ENCODE results near the gene AP3S2.
"Not testable (repeated sequence)": the region's sequence is repeated elsewhere in the genome, so short reads cannot be mapped to it uniquely, and the experiment has no call there.

The AP3S2 gene

GRCh38 chr15:89870688-89871288 is 23.0 kb downstream of the AP3S2 start:
- no peak for TF ChIP-seq CTCF (conservative IDR thresholded peaks at IDR 0.05; ENCODE audit: low read depth)
- CTCF ChIA-PET = interaction anchor here (1.3 kb wide), 1 partner anchor 110 kb away, joined by 5 read pairs; no protein-coding TSS in a partner anchor
- DNase-seq (ENCODE audit: low spot score) = no peak
- POLR2A ChIA-PET (ENCODE audit: low non-redundant PET) = no interaction called here
- no peak overlapping the region for H3K27ac ChIP-seq

- H3K27ac ChIP-seq = no peak overlapping the region
- TF ChIP-seq CTCF (conservative IDR thresholded peaks at IDR 0.05; ENCODE audit: low read depth) = no peak
- ChIA-PET POLR2A (ENCODE audit: low non-redundant PET) (no interaction called here), CTCF (no interaction called here)
- DNase-seq (ENCODE audit: low spot score) = no peak
Observed at GRCh38 chr15:89870006-89870405, 23.8 kb downstream of the AP3S2 start.

- POLR2A ChIA-PET (ENCODE audit: low non-redundant PET); H3K27ac ChIP-seq; DNase-seq (ENCODE audit: low spot score); CTCF ChIA-PET: not testable (repeated sequence)
Observed at GRCh38 chr15:89869490-89869889, 24.3 kb downstream of the AP3S2 start.

GRCh38 chr15:89864958-89865739 is 28.6 kb downstream of the AP3S2 start:
- no peak overlapping the region for H3K27ac ChIP-seq
- POLR2A ChIA-PET (ENCODE audit: low non-redundant PET) = no interaction called here
- no peak for DNase-seq (ENCODE audit: low spot score)
- no peak for TF ChIP-seq CTCF (conservative IDR thresholded peaks at IDR 0.05; ENCODE audit: low read depth)
- CTCF ChIA-PET = interaction anchor here (1.5 to 1.6 kb wide), 2 partner anchors 10 to 104 kb away, joined by 6 read pairs; no protein-coding TSS in a partner anchor

GRCh38 chr15:89863918-89864317 is 29.9 kb downstream of the AP3S2 start:
- no peak for TF ChIP-seq CTCF (conservative IDR thresholded peaks at IDR 0.05; ENCODE audit: low read depth)
- DNase-seq (ENCODE audit: low spot score) = no peak
- H3K27ac ChIP-seq = no peak overlapping the region
- CTCF ChIA-PET = interaction anchor here (1.5 to 1.6 kb wide), 2 partner anchors 11 to 102 kb away, joined by 6 read pairs; no protein-coding TSS in a partner anchor
- POLR2A ChIA-PET (ENCODE audit: low non-redundant PET) = no interaction called here

- H3K27ac ChIP-seq = no peak overlapping the region
- POLR2A ChIA-PET (ENCODE audit: low non-redundant PET) = no interaction called here
- TF ChIP-seq CTCF (conservative IDR thresholded peaks at IDR 0.05; ENCODE audit: low read depth) = no peak
- no peak for DNase-seq (ENCODE audit: low spot score)
- CTCF ChIA-PET = interaction anchor here (0.6 to 1.5 kb wide), 3 partner anchors 13 to 117 kb away, joined by 3 to 6 read pairs (median 4); partner anchors contain the start of gene MESP1
Observed at GRCh38 chr15:89860891-89861290, 32.9 kb downstream of the AP3S2 start.

- DNase-seq (ENCODE audit: low spot score) = no peak
- no peak overlapping the region for H3K27ac ChIP-seq
- ChIA-PET CTCF (interaction anchor here (1.5 kb wide), 1 partner anchor 110 kb away, joined by 6 read pairs; the partner anchor contains the start of gene MESP1), POLR2A (ENCODE audit: low non-redundant PET) (no interaction called here)
- TF ChIP-seq CTCF (conservative IDR thresholded peaks at IDR 0.05; ENCODE audit: low read depth) = no peak
Observed at GRCh38 chr15:89860431-89860830, 33.4 kb downstream of the AP3S2 start.
